Measurements from ENCODE around the gene FCN3. TPM values are rescaled to one million over a fixed set of nuclear protein-coding genes. Genes with fewer than 3 reads are reported as not detected.

The FCN3 gene
- total and polyA plus RNA-seq, 9 of the 15 experiments (the other 6 are each of a cell fraction or from before 2014, with no cell fraction given): 0.49 TPM; not detected in 8

GRCh38 chr1:27361044-27361402 is 13.6 kb downstream of the FCN3 start:
- BruUV-seq (replicated peaks): no TSS peak
- Histone ChIP-seq H3K27me3 (ENCODE audit: control insufficient read depth in 2 of 2, insufficient read depth in 2 of 2, low read length in 2 of 2) (no peaks in the 10 kb centered on the region), H3K9me3 (replicated peaks; ENCODE audit: control insufficient read depth, insufficient read depth, low read depth, low read length) (no peaks in the 10 kb centered on the region), H3K9me1 (ENCODE audit: control insufficient read depth, insufficient read depth, low read length) (no peaks in the 10 kb centered on the region), H4K20me1 (replicated peaks; ENCODE audit: control insufficient read depth, insufficient read depth, low read length) (peaks cover 10% of the 10 kb centered on the region; the same call in 1 of the 2 replicates), H3K79me2 (ENCODE audit: control insufficient read depth, insufficient read depth, low read length) (no peaks in the 10 kb centered on the region), H2AFZ (ENCODE audit: low read depth, low read length) (no peak overlapping the region), H3K4me3 (no peak overlapping the region), H3K9ac (ENCODE audit: insufficient read depth in 1 of 2, low read depth in 2 of 2, low read length in 2 of 2) (peak overlapping the region in 1 of 2 experiments; percentile 1; a peak in 2 of 4 replicates), H3K4me1 (replicated peaks in 1 of 2; ENCODE audit: control insufficient read depth in 2 of 2, insufficient read depth in 2 of 2, low read length in 2 of 2) (peaks cover 18 to 70% of the 10 kb centered on the region in 2 experiments), H3K27ac (ENCODE audit: extremely low read depth, low read depth, low read length) (no peak overlapping the region), H3K36me3 (ENCODE audit: control insufficient read depth, insufficient read depth, low read length) (peaks cover 6% of the 10 kb centered on the region; the same call in 1 of the 3 replicates), H3K4me2 (ENCODE audit: insufficient read depth, low read length) (no peak overlapping the region)
- DNase-seq (ENCODE audit: extremely low read depth in 1 of 4, low spot score in 3 of 4) (no peak), ATAC-seq (no peak), FAIRE-seq (no peak)
- TF ChIP-seq MITF (IDR thresholded peaks at IDR 0.05): no peak
- 0 out of 2 replicates have a peak, but pooled peaks have one; percentile 4 for TF ChIP-seq HNRNPL (IDR thresholded peaks at IDR 0.05; ENCODE audit: low read depth, low read length)
- TF ChIP-seq RBFOX2 (IDR thresholded peaks at IDR 0.05; ENCODE audit: low read depth, low read length): peak; percentile 24; the same call in 1 of the 2 replicates
- TF ChIP-seq POLR2G (IDR thresholded peaks at IDR 0.05; ENCODE audit: low read depth, low read length): peak; percentile 42
- in situ Hi-C loops (cut with MboI): no loop called here
- POLR2A ChIA-PET: interaction anchor here (0.6 to 1.0 kb wide), 3 partner anchors 9 to 75 kb away, joined by 3 read pairs; no protein-coding TSS in a partner anchor
- intact Hi-C loops (cut with micrococcal nuclease): loop anchor here (10.0 kb wide), 1 partner anchor 166 kb away; no protein-coding TSS in a partner anchor
- CTCF ChIA-PET (ENCODE audit: low intra/inter-chr PET ratio): no interaction called here
- 85% methylated on average over 16 of the region's 21 CpGs for WGBS (ENCODE audit: insufficient coverage, low coverage, missing lambda C conversion rate)
